M059J (cell line): ENCODE measurements around the gene CNEP1R1. TPM values are rescaled to one million over a fixed set of nuclear protein-coding genes. Genes with fewer than 3 reads are reported as not detected.

ENCODE experiments used
- DNase-seq: peaks from one replicate; pipeline ENCODE4 v3.0.0-alpha.2; 2012; ENCODE audit warnings: low read depth
- total RNA-seq: library from RNA; depleted of rRNA; stranded (reverse); fragments of >200 nt; shearing (Covaris generic); gene quantifications from 2 replicates; pipeline ENCODE4 v1.2.3, GENCODE V29; 2014; rRNA removed

The CNEP1R1 gene
- total RNA-seq: 39.5 and 43.4 TPM in 2 replicates

GRCh38 chr16:50024684-50025536 lies at the start of gene CNEP1R1:
TSS of gene CNEP1R1 (plus strand) at chr16:50025225. CDS start at chr16:50025316, 91 bp downstream.
- DNase-seq: peak; percentile 94

- DNase-seq: no peak
Measured at GRCh38 chr16:49977427-49977826, 47.6 kb upstream of the CNEP1R1 start.

- DNase-seq: no peak
Measured at GRCh38 chr16:49978569-49979326, 46.3 kb upstream of the CNEP1R1 start.

GRCh38 chr16:49980166-49980565 lies 44.9 kb upstream of the CNEP1R1 start:
- DNase-seq: peak; percentile 30

GRCh38 chr16:49986351-49987124 lies 38.5 kb upstream of the CNEP1R1 start:
- DNase-seq: peak; percentile 82

- DNase-seq: no peak
Measured at GRCh38 chr16:49987381-49987780, 37.6 kb upstream of the CNEP1R1 start.

- no peak for DNase-seq
Measured at GRCh38 chr16:49992825-49993224, 32.2 kb upstream of the CNEP1R1 start.

GRCh38 chr16:49993579-49993978 lies 31.4 kb upstream of the CNEP1R1 start:
- no peak for DNase-seq

GRCh38 chr16:49994006-49994405 lies 31.0 kb upstream of the CNEP1R1 start:
- DNase-seq: no peak

- no peak for DNase-seq
Measured at GRCh38 chr16:49995720-49996119, 29.3 kb upstream of the CNEP1R1 start.

GRCh38 chr16:49997721-49998251 lies 27.2 kb upstream of the CNEP1R1 start:
- no peak for DNase-seq

GRCh38 chr16:49998991-49999390 lies 26.0 kb upstream of the CNEP1R1 start:
- no peak for DNase-seq

GRCh38 chr16:50001144-50001543 lies 23.9 kb upstream of the CNEP1R1 start:
- no peak for DNase-seq

- DNase-seq: peak; percentile 69
Measured at GRCh38 chr16:50002190-50002589, 22.8 kb upstream of the CNEP1R1 start.

GRCh38 chr16:50004239-50004638 lies 20.8 kb upstream of the CNEP1R1 start:
- DNase-seq: no peak

GRCh38 chr16:50006964-50007363 lies 18.1 kb upstream of the CNEP1R1 start:
- DNase-seq: no peak

- DNase-seq: no peak
Measured at GRCh38 chr16:50007744-50008143, 17.3 kb upstream of the CNEP1R1 start.

GRCh38 chr16:50010212-50010611 lies 14.8 kb upstream of the CNEP1R1 start:
- no peak for DNase-seq

- no peak for DNase-seq
Measured at GRCh38 chr16:50011707-50012106, 13.3 kb upstream of the CNEP1R1 start.

- DNase-seq: no peak
Measured at GRCh38 chr16:50012182-50012581, 12.8 kb upstream of the CNEP1R1 start.

GRCh38 chr16:50014211-50014610 lies 10.8 kb upstream of the CNEP1R1 start:
- DNase-seq: peak; percentile 46

GRCh38 chr16:50015631-50016030 lies 9.4 kb upstream of the CNEP1R1 start:
- DNase-seq: no peak
